ENCODE data around the gene TSPAN11.
"Not testable (repeated sequence)": the region's sequence is repeated elsewhere in the genome, so short reads cannot be mapped to it uniquely, and the experiment has no call there.

The TSPAN11 gene

GRCh38 chr12:31021809-31022494, 95.4 kb downstream of the TSPAN11 start:
- no peaks in the 10 kb centered on the region for H3K27me3 ChIP-seq
- H3K4me1 ChIP-seq: peaks cover 6% of the 10 kb centered on the region; the same call in 1 of the 2 replicates
- H3K27ac ChIP-seq: no peak overlapping the region
- TF ChIP-seq Cebpa-rat (IDR thresholded peaks at IDR 0.05): no peak
- no peak overlapping the region for H3K4me3 ChIP-seq
- H3K9me3 ChIP-seq: no peaks in the 10 kb centered on the region
- H3K4me2 ChIP-seq: no peak overlapping the region
- H3K9ac ChIP-seq: no peak overlapping the region
- H4K20me1 ChIP-seq: no peaks in the 10 kb centered on the region
- H3K36me3 ChIP-seq: no peaks in the 10 kb centered on the region

DNA sequence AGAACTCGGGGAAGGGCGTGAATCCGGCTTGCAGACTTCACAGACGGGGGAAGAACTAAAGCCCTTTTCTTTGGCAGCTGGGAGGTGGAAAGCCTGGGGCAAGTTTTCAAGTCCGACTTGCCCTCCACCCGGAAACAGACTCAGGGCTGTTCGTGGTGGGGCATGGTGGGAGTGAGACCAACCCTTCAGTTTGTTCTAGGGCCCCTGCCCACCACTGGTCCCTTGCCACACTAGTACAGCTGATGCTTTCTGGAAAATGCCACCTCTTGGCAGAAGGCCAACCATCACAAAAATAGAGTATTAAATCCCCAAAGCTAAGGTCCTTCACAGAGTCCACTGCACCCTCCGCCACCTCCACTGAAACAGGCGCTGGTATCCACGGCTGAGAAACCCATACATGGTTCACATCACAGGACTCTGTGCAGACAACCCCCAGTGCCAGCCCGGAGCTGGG, 96.8 kb downstream of the TSPAN11 start:
- no peak overlapping the region for H3K27ac ChIP-seq
- no peak for TF ChIP-seq Cebpa-rat (IDR thresholded peaks at IDR 0.05)
- H4K20me1 ChIP-seq: no peaks in the 10 kb centered on the region
- H3K9me3 ChIP-seq: no peaks in the 10 kb centered on the region
- no peak overlapping the region for H3K9ac ChIP-seq
- H3K4me1 ChIP-seq: peaks cover 6% of the 10 kb centered on the region; the same call in 1 of the 2 replicates
- no peak overlapping the region for H3K4me3 ChIP-seq
- H3K4me2 ChIP-seq: no peak overlapping the region
- no peaks in the 10 kb centered on the region for H3K36me3 ChIP-seq
- H3K27me3 ChIP-seq: no peaks in the 10 kb centered on the region

- no peaks in the 10 kb centered on the region for H3K36me3 ChIP-seq
- no peak for TF ChIP-seq Cebpa-rat (IDR thresholded peaks at IDR 0.05)
- no peaks in the 10 kb centered on the region for H3K27me3 ChIP-seq
- H3K9ac ChIP-seq: no peak overlapping the region
- H3K27ac ChIP-seq: no peak overlapping the region
- no peaks in the 10 kb centered on the region for H4K20me1 ChIP-seq
- H3K4me3 ChIP-seq: no peak overlapping the region
- no peaks in the 10 kb centered on the region for H3K4me1 ChIP-seq
- H3K4me2 ChIP-seq: no peak overlapping the region
- H3K9me3 ChIP-seq: no peaks in the 10 kb centered on the region
These were observed 99.7 kb downstream of the TSPAN11 start for GRCh38 chr12:31026202-31026601.

DNA sequence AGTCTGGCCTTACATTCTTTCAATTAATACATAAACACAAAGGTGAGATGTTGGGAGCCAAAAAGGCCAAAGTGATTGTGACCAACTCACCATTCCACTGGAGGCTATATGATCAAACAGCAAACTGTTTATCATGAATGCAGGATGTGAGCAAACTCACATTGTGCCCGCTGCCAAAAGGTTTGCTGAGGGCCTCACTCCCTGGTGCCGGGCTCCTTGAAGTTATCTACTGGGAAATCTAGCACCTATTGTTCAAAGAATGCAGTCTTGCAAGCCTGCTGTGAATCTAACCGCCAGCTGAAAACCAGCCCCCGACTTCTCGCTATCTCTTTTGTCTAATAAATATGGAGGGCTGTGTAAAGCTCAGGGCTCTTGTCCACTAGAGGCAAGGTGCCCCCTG, 100.5 kb downstream of the TSPAN11 start:
- not testable (repeated sequence) for H3K36me3 ChIP-seq, H3K27me3 ChIP-seq, H3K9me3 ChIP-seq, H3K9ac ChIP-seq, H3K27ac ChIP-seq, H4K20me1 ChIP-seq, H3K4me2 ChIP-seq, H3K4me3 ChIP-seq, H3K4me1 ChIP-seq

DNA sequence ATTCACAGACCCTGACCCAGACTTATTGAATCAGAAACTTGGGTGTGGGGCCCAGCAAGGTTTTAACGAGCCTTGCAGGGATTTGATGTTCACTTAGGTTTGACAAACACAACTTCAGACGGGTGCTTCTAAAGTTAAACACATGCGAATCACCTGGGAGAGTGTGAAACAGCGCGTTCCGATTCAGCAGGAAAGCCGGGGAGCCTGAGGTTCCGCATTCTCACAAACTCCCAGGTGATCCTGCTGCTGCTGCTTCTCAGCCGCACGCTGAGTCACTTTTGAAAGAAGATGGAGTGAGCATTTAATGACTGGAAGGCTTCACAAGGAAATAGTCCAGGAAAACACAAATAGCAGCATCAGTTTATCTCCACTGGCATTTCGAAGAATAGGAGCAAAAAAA, 102.9 kb downstream of the TSPAN11 start:
- TF ChIP-seq Cebpa-rat (IDR thresholded peaks at IDR 0.05): no peak
- no peak overlapping the region for H3K4me2 ChIP-seq

GRCh38 chr12:31029916-31030562, 103.5 kb downstream of the TSPAN11 start:
- Histone ChIP-seq H3K4me1 (no peaks in the 10 kb centered on the region), H3K36me3 (no peaks in the 10 kb centered on the region), H3K27ac (no peak overlapping the region), H3K9ac (no peak overlapping the region), H3K9me3 (no peaks in the 10 kb centered on the region), H4K20me1 (no peaks in the 10 kb centered on the region), H3K4me2 (no peak overlapping the region), H3K27me3 (no peaks in the 10 kb centered on the region), H3K4me3 (no peak overlapping the region)
- no peak for TF ChIP-seq Cebpa-rat (IDR thresholded peaks at IDR 0.05)

More for the DNA sequence above, 102.9 kb downstream of the TSPAN11 start:
- Histone ChIP-seq H3K27me3 (no peaks in the 10 kb centered on the region), H3K9ac (no peak overlapping the region), H4K20me1 (no peaks in the 10 kb centered on the region), H3K4me1 (no peaks in the 10 kb centered on the region), H3K36me3 (no peaks in the 10 kb centered on the region), H3K9me3 (no peaks in the 10 kb centered on the region), H3K27ac (no peak overlapping the region), H3K4me3 (no peak overlapping the region)

DNA sequence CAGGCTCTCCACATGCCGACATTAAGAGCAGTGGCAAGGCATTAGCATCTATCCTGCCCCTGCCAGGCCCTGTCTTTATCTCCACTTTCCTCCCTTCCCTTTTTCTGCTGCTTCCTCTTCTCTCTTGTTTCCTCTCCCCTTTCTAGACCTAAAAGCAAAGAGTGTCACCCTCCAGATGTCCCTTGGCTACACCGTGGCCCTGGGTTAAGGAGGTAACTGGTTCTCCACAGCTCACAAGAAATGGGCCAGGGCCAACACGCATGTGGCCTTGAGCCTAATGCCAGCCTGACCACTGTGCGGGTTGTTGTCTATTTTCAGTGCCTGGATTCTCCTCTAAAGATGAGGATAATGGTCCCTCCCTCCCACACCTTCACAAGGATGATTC, 105.4 kb downstream of the TSPAN11 start:
- Histone ChIP-seq H3K9me3 (no peaks in the 10 kb centered on the region), H3K4me1 (peaks cover 8% of the 10 kb centered on the region), H3K36me3 (no peaks in the 10 kb centered on the region), H3K27me3 (no peaks in the 10 kb centered on the region), H3K4me2 (no peak overlapping the region), H3K4me3 (no peak overlapping the region), H3K27ac (no peak overlapping the region), H3K9ac (no peak overlapping the region), H4K20me1 (no peaks in the 10 kb centered on the region)
- TF ChIP-seq Cebpa-rat (IDR thresholded peaks at IDR 0.05): no peak

DNA sequence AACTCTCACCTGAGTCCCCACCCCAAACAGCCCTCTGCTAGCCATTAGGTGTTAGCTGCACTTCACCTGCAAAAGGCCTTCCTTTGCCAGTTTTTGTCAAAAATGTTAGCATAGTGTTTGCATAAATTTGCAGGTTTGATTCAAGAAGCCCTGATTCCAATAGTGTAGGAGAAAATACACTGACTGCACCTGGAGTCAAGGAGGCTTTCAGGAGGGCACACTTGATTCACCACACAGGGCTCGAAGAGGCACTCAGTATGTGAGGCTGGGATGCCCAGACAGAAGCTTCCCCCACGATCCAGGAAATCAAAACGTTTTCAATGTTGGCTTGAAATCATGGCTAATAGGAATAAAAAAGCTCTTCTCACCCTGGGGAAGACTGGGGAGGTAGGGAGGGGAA, 106.6 kb downstream of the TSPAN11 start:
- Histone ChIP-seq H3K4me1 (peaks cover 8% of the 10 kb centered on the region), H3K4me2 (no peak overlapping the region)
- TF ChIP-seq Cebpa-rat (IDR thresholded peaks at IDR 0.05): no peak

GRCh38 chr12:31033681-31034080, 107.1 kb downstream of the TSPAN11 start:
- no peak overlapping the region for H3K4me2 ChIP-seq
- H3K27me3 ChIP-seq: no peaks in the 10 kb centered on the region
- no peak overlapping the region for H3K9ac ChIP-seq
- no peaks in the 10 kb centered on the region for H4K20me1 ChIP-seq
- no peaks in the 10 kb centered on the region for H3K9me3 ChIP-seq
- TF ChIP-seq Cebpa-rat (IDR thresholded peaks at IDR 0.05): no peak
- H3K36me3 ChIP-seq: no peaks in the 10 kb centered on the region
- H3K4me1 ChIP-seq: peaks cover 8% of the 10 kb centered on the region
- H3K4me3 ChIP-seq: no peak overlapping the region
- H3K27ac ChIP-seq: no peak overlapping the region

More for the DNA sequence above, 106.6 kb downstream of the TSPAN11 start:
- Histone ChIP-seq H3K4me3 (no peak overlapping the region), H3K36me3 (no peaks in the 10 kb centered on the region), H4K20me1 (no peaks in the 10 kb centered on the region), H3K27me3 (no peaks in the 10 kb centered on the region), H3K9ac (no peak overlapping the region), H3K27ac (no peak overlapping the region), H3K9me3 (no peaks in the 10 kb centered on the region)

DNA sequence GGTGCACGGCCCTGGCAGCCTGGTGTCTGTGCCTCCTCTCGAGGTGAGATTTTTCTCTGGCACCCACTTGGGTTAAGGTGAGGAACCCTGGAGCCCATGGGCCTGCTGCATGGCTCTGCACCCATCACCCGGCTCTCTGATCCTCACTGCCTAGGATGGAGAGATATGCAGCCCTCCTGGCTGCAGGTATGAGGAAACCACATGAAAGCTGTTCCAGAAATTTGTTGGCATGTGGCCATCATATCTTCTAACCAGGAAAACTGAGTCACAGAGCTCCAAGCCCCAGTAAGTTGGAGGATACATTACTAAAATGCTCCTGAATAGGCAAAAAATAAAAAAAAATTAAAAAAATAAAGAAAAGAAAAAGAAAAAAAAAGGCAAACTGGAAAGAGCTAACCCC, 107.8 kb downstream of the TSPAN11 start:
- no peaks in the 10 kb centered on the region for H4K20me1 ChIP-seq
- no peaks in the 10 kb centered on the region for H3K27me3 ChIP-seq
- H3K9me3 ChIP-seq: no peaks in the 10 kb centered on the region
- H3K4me2 ChIP-seq: no peak overlapping the region
- no peak overlapping the region for H3K27ac ChIP-seq
- H3K9ac ChIP-seq: no peak overlapping the region
- no peaks in the 10 kb centered on the region for H3K36me3 ChIP-seq
- H3K4me3 ChIP-seq: no peak overlapping the region
- TF ChIP-seq Cebpa-rat (IDR thresholded peaks at IDR 0.05): no peak
- peaks cover 8% of the 10 kb centered on the region for H3K4me1 ChIP-seq

All from BLaER1 (cell line).